PC-3 (cell line): Measurements from ENCODE around the gene ZDHHC8.

ENCODE experiments used
- CTCF ChIP-seq: fragments of 300-600 bp; sonication (generic); conservative IDR thresholded peaks from 2 replicates; pipeline ENCODE4 v1.5.1; 2017; ENCODE audit warnings: antibody characterized with exemption, low read depth, mild to moderate bottlenecking, low read length
- EZH2phosphoT487 ChIP-seq: fragments of 300-600 bp; sonication (generic); IDR thresholded peaks from 2 replicates; pipeline ENCODE4 v1.6.1; 2018; ENCODE audit warnings: mild to moderate bottlenecking, antibody characterized with exemption, low read length, borderline replicate concordance

- TF ChIP-seq CTCF = no peak
- no peak for TF ChIP-seq EZH2phosphoT487
Observed at GRCh38 chr22:20093418-20094196, 38.0 kb upstream of the ZDHHC8 start.
